Nucleus accumbens (tissue), 56 donors: ENCODE measurements around the gene CTNNA3.
"Not testable (repeated sequence)": the region's sequence is repeated elsewhere in the genome, so short reads cannot be mapped to it uniquely, and the experiment has no call there.

ENCODE experiments used
- DNase-seq, 56 donors: peaks; one replicate each; lab custom pipeline; 2025; lab: John Stamatoyannopoulos, UW

CTNNA3 gene

GRCh38 chr10:67606572-67606971 is 89.4 kb downstream of the CTNNA3 start:
- no peak for DNase-seq

- no peak for DNase-seq
These were observed 92.3 kb downstream of the CTNNA3 start for GRCh38 chr10:67603701-67604100.

DNA sequence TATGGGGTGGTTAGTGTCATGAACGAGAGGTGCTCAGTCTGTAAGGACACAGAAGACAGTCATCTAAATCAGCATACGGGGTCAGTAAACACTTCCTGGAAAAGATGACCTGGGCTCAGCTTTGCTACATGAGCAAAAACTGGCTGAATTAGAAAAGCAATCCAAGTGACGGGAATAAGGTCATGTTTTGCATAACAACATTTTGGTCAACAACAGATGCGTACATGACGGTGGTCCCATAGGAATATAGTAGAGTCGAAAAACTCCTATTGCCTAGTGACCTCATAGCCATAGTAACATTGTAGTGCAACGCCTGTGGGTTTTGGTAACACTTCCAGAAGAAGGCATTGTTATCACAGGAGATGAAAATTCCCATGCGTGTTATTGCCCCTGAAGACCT is 92.9 kb downstream of the CTNNA3 start:
- DNase-seq: no peak

GRCh38 chr10:67602268-67602950 is 93.6 kb downstream of the CTNNA3 start:
- DNase-seq: no peak

GRCh38 chr10:67599597-67599996 is 96.4 kb downstream of the CTNNA3 start:
- no peak for DNase-seq

- no peak for DNase-seq
These were observed 99.4 kb downstream of the CTNNA3 start for GRCh38 chr10:67596641-67597040.

- no peak for DNase-seq
These were observed 108.2 kb downstream of the CTNNA3 start for GRCh38 chr10:67587771-67588170.

DNA sequence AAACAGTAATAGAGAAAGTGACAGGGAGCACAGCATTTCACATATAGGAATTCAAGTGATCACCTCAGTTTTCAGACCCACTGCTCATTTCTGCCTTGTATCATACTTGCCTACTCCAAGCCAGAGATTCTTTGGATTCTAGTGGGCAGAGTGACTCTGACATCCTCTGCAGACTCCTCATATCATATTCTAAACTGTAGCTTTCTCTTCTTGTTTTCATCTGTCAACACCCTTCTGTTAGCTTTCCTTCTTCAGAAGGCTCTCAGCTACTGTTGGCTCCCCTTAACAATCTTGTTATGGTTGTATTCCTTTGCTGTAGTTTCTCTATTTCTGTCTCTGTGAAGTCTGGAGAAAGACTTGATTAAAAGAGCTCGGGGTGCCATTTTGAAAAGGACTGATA is 120.5 kb downstream of the CTNNA3 start:
- no peak for DNase-seq

DNA sequence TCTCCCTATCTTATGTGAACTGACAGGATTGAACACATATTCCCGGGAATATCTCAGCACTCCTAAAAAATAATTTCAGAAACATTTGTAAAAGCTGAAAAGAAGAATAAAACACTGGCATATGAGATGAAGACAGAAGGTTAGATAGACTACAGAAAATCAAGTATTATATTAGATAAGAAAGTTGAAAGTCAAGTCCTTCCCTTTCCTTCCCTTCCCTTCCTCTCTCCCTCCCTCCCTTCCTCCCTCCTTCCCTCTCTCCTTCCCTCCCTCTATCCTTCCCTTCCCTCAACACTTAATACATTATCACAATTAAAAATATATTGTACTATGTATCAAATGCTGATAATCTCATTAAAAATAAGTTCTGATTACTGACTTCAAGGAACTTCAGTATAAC is 122.5 kb downstream of the CTNNA3 start:
- DNase-seq: no peak

DNA sequence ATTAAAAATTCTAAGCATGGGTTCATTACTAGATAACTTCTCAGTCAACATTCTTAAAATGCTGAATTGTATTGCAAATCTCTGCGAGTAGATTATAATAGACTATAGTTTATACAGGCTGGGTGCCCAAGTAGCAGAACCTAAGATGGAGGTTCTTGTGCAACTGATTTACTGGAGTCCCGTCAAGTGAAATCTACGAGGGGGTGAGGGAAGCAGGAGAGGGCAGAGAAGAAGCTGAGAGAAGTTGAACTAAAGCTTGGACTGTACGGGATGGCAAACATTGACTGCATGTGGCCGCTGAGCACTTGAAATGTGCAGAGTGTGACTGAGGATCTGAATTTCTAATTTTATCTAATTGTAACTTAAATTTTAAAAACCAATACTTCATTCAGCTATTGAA is 124.5 kb downstream of the CTNNA3 start:
- DNase-seq: no peak

DNA sequence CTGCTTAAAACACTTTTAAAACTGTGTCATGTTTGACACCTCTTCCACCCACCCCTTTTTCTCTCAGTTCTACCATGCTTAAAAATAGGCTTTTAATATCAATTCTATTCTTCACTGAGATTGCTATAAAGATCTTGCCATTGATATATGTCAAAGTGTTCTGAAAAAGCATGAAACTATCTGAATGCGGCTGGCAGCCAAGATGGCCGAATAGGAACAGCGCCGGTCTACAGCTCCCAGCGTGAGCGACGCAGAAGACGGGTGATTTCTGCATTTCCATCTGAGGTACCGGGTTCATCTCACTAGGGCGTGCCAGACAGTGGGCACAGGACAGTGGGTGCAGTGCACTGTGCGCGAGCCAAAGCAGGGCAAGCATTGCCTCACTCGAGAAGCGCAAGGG is 137.7 kb downstream of the CTNNA3 start:
- DNase-seq: peak in 1 of 56 donors; percentile 0

- no peak for DNase-seq
These were observed 142.7 kb downstream of the CTNNA3 start for GRCh38 chr10:67553254-67553653.

DNA sequence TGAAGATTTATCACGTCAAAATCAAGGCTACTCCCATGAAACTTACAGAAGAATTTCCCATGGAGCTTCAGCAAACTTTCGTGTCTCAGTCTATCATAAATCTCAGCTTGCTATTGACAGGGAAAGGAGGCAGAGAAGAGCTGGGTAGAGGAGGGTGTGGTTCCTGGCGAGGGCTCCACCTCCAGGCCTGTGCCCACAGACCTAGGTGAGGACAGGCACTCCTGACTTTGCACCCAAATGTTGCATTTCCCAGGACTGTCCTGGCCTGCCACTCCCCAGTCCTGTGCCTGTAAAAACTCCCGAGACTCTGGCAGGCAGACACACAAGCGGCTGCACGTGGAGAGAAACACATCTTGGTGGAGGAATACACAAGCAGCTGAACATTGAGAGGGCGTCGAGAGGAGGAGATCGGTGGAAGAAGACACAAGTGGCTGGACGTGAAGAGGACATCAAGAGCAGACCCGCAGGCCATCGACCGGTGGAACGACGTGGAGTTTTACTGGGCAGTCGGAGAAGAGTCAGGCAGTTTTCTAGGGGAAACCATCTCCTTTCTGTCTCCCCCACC is 145.1 kb downstream of the CTNNA3 start:
- DNase-seq: no peak

GRCh38 chr10:67550046-67550445 is 145.9 kb downstream of the CTNNA3 start:
- no peak for DNase-seq

DNA sequence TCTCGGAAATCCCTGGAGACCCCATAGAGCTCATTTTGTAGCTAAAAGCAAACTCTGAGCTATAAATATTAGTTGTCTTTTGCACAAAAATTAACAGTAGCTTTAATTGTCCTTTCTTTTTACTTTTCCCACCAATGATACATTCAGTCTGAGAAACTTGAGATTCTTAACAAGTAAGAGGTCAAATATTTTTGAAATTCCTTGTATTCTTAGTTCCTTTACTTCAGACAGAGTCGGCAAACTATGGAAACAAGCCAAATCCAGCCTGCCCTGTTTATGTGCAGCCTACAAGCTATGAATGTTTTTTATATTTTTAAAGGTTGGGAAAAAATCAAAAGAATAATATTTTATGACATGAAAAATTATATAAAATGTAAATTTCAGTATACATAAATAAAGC is 146.6 kb downstream of the CTNNA3 start:
- no peak for DNase-seq

GRCh38 chr10:67541411-67541810 is 154.6 kb downstream of the CTNNA3 start:
- no peak for DNase-seq

GRCh38 chr10:67539312-67539711 is 156.7 kb downstream of the CTNNA3 start:
- DNase-seq: no peak

GRCh38 chr10:67537906-67538305 is 158.1 kb downstream of the CTNNA3 start:
- DNase-seq: no peak

GRCh38 chr10:67533376-67533775 is 162.6 kb downstream of the CTNNA3 start:
- no peak for DNase-seq

DNA sequence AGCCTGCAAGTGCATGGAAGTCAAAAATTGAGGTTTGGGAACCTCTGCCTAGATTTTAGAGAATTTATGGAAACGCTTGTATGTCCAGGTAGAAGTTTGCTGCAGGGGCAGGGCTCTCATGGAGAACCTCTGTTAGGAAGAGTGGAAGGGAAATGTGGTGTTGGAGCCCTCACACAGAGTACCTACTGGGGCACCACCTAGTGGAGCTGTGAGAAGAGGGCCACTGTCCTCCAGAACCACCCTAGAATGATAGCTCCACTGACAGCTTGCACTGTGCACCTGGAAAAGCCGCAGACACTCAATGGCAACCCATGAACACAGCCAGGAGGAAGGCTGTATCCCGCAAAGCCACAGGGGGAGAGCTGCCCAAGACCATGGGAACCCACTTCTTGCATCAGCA is 165.0 kb downstream of the CTNNA3 start:
- not testable (repeated sequence) for DNase-seq

DNA sequence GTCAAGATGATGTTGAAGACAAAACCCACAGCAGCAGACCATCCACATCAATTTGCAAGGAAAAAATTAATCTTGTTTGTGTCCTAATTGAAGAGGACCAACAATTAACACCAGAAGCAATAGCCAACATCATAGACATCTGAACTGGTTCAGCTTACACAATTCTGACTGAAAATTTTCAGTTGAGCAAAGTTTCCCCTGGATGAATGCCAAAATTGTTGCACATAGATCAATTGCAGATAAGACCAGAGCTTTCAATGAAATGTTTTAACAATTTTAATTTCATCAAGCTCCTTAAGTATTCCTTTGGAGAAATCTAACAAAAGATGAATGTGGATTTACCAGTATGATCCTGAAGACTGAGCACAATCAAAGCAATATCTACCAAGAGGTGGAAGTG is 168.6 kb downstream of the CTNNA3 start:
- DNase-seq: no peak

GRCh38 chr10:67521546-67521945 is 174.4 kb downstream of the CTNNA3 start:
- no peak for DNase-seq
